HepG2 (cell line): ENCODE measurements around the gene OVCA2. TPM values are rescaled to one million over a fixed set of nuclear protein-coding genes. Genes with fewer than 3 reads are reported as not detected.
A peak's percentile ranks its signal among the peaks of the same experiment; 100 is the strongest.

Experiments used
- DR1 ChIP-seq: sonication (generic); formaldehyde crosslinking; IDR thresholded peaks from 2 replicates; pipeline ENCODE4 v1.8.0; 2021; ENCODE audit warnings: mild to moderate bottlenecking, missing genetic modification reagents, inconsistent platforms
- ELF1 ChIP-seq: sonication (generic); formaldehyde crosslinking; IDR thresholded peaks from 2 replicates; pipeline ENCODE4 v1.4.0; 2020; ENCODE audit warnings: missing genetic modification reagents
- HDAC1 ChIP-seq: sonication (generic); formaldehyde crosslinking; IDR thresholded peaks from 2 replicates; pipeline ENCODE4 v1.5.1; 2020; ENCODE audit warnings: mild to moderate bottlenecking, missing genetic modification reagents
- HES4 ChIP-seq: sonication (generic); formaldehyde crosslinking; IDR thresholded peaks from 2 replicates; pipeline ENCODE4 v1.9.0; 2021; ENCODE audit warnings: mild to moderate bottlenecking, missing genetic modification reagents, borderline replicate concordance
- HNF1B ChIP-seq: sonication (generic); formaldehyde crosslinking; IDR thresholded peaks from 2 replicates; pipeline ENCODE4 v1.5.1; 2020; ENCODE audit warnings: mild to moderate bottlenecking, moderate library complexity, missing genetic modification reagents
- IRX3 ChIP-seq: sonication (generic); formaldehyde crosslinking; IDR thresholded peaks from 2 replicates; pipeline ENCODE4 v1.8.1; 2023; ENCODE audit warnings: mild to moderate bottlenecking, low read depth, missing genetic modification reagents, borderline replicate concordance
- KAT2B ChIP-seq: fragments of 150-350 bp; IDR thresholded peaks from 2 replicates; pipeline ENCODE4 v1.6.1; 2014; ENCODE audit warnings: low read depth, low read length, borderline replicate concordance
- MXD4 ChIP-seq: IDR thresholded peaks from 2 replicates; pipeline ENCODE4 v1.6.1; 2016; ENCODE audit warnings: mild to moderate bottlenecking, missing biosample characterization, missing genetic modification reagents
- PRMT3 ChIP-seq: sonication (generic); formaldehyde crosslinking; IDR thresholded peaks from 2 replicates; pipeline ENCODE4 v1.8.1; 2022; ENCODE audit warnings: low read depth, mild to moderate bottlenecking, moderate library complexity, missing genetic modification reagents, borderline replicate concordance
- RAD21 ChIP-seq: fragments of 450-650 bp; formaldehyde crosslinking; IDR thresholded peaks from 2 replicates; pipeline ENCODE4 v1.5.0; 2020; ENCODE audit warnings: mild to moderate bottlenecking
- TARDBP ChIP-seq: sonication (generic); formaldehyde crosslinking; IDR thresholded peaks from 2 replicates; pipeline ENCODE4 v1.8.0; 2022; ENCODE audit warnings: mild to moderate bottlenecking, missing genetic modification reagents
- TEAD3 ChIP-seq: optimal IDR thresholded peaks from 2 replicates; pipeline ENCODE3; 2016; ENCODE audit warnings: borderline replicate concordance
- UBTF ChIP-seq: sonication (generic); formaldehyde crosslinking; IDR thresholded peaks from 2 replicates; pipeline ENCODE4 v1.4.0; 2020; ENCODE audit warnings: mild to moderate bottlenecking, missing genetic modification reagents
- ZNF253 ChIP-seq: sonication (generic); formaldehyde crosslinking; IDR thresholded peaks from 2 replicates; pipeline ENCODE4 v1.8.0; 2022; ENCODE audit warnings: mild to moderate bottlenecking, missing genetic modification reagents, borderline replicate concordance
- ZNF331 ChIP-seq: sonication (generic); formaldehyde crosslinking; IDR thresholded peaks from 2 replicates; pipeline ENCODE4 v1.4.0; 2020; ENCODE audit warnings: missing genetic modification reagents
- ZNF33B ChIP-seq: sonication (generic); formaldehyde crosslinking; IDR thresholded peaks from 2 replicates; pipeline ENCODE4 v1.5.1; 2020; ENCODE audit warnings: mild to moderate bottlenecking, missing genetic modification reagents
- ZNF562 ChIP-seq: sonication (generic); formaldehyde crosslinking; IDR thresholded peaks from 2 replicates; pipeline ENCODE4 v1.8.0; 2022; ENCODE audit warnings: missing genetic modification reagents, borderline replicate concordance
- ZNF772 ChIP-seq: sonication (generic); formaldehyde crosslinking; IDR thresholded peaks from 2 replicates; pipeline ENCODE4 v1.5.0; 2020; ENCODE audit warnings: mild to moderate bottlenecking, missing genetic modification reagents
- ZNF839 ChIP-seq: sonication (generic); formaldehyde crosslinking; IDR thresholded peaks from 2 replicates; pipeline ENCODE4 v1.4.0; 2020; ENCODE audit warnings: missing genetic modification reagents, mild to moderate bottlenecking, borderline replicate concordance
- polyA plus RNA-seq, 8 experiments: library from polyadenylated mRNA; depleted of rRNA in 3 of 8; stranded (reverse) in 7 of 8; unstranded in 1 of 8; fragments of >200 nt; fragmentation: Illumina TruSeq in 4 of 8; extraction: Trizol in 4 of 8; gene quantifications; 2 replicates each; pipeline versions ENCODE4 v1.2.1 to v1.2.3, GENCODE V29; 2011 to 2016; ENCODE audit warnings: low read depth in 4 of 8, missing spikeins in 1 of 8, mixed read lengths in 1 of 8; ENCODE audit not compliant: insufficient read depth in 1 of 8
- total RNA-seq, 5 experiments: library from RNA; depleted of rRNA; stranded (reverse); fragments of >200 nt; fragmentation: Illumina TruSeq; extraction: Trizol; gene quantifications; 2 replicates each; pipeline ENCODE4 v1.2.3, GENCODE V29; 2016; ENCODE audit warnings: low read depth in 1 of 5
- TF ChIP-seq, protein P1 (sequence below): sonication (generic); formaldehyde crosslinking; IDR thresholded peaks from 2 replicates; pipeline ENCODE4 v1.4.0; 2020; ENCODE audit warnings: missing genetic modification reagents
- TF ChIP-seq, protein P2 (sequence below): sonication (generic); formaldehyde crosslinking; IDR thresholded peaks from 2 replicates; pipeline ENCODE4 v1.4.0; 2020; ENCODE audit warnings: missing genetic modification reagents
- TF ChIP-seq, protein P3 (sequence below): IDR thresholded peaks from 2 replicates; pipeline ENCODE4 v1.6.1; 2012; ENCODE audit warnings: inconsistent platforms

OVCA2 gene
- total and polyA plus RNA-seq, 2 of the 13 experiments (the other 11 are each of a cell fraction or from before 2014, with no cell fraction given) = 23.7 to 28.2 TPM

GRCh38 chr17:2029911-2030778, 11.7 kb upstream of the OVCA2 start, which contains the start of gene DPH1 (continued):
- TF ChIP-seq MXD4 (CRISPR knock-in tag) = peak; percentile 99
- TF ChIP-seq TEAD3 (CRISPR knock-in tag) = peak; percentile 85
- TF ChIP-seq, protein P1, sequence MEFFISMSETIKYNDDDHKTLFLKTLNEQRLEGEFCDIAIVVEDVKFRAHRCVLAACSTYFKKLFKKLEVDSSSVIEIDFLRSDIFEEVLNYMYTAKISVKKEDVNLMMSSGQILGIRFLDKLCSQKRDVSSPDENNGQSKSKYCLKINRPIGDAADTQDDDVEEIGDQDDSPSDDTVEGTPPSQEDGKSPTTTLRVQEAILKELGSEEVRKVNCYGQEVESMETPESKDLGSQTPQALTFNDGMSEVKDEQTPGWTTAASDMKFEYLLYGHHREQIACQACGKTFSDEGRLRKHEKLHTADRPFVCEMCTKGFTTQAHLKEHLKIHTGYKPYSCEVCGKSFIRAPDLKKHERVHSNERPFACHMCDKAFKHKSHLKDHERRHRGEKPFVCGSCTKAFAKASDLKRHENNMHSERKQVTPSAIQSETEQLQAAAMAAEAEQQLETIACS (CRISPR knock-in tag) = no peak
- TF ChIP-seq IRX3 = peak; percentile 41; the same call in 1 of the 2 replicates
- TF ChIP-seq HES4 = 0 out of 2 replicates have a peak, but pooled peaks have one; percentile 47
- peak; percentile 48; the same call in 1 of the 2 replicates for TF ChIP-seq ZNF253 (CRISPR knock-in tag)
- TF ChIP-seq DR1 (CRISPR knock-in tag) = 0 out of 2 replicates have a peak, but pooled peaks have one; percentile 52
- TF ChIP-seq HDAC1 (CRISPR knock-in tag) = peak; percentile 99
- no peak for TF ChIP-seq ZNF562 (CRISPR knock-in tag)
- peak; percentile 77 for TF ChIP-seq ELF1 (CRISPR knock-in tag)
- peak; percentile 67; the same call in 1 of the 2 replicates for TF ChIP-seq HNF1B (CRISPR knock-in tag)
- peak; percentile 81; the same call in 1 of the 2 replicates for TF ChIP-seq ZNF839 (CRISPR knock-in tag)
- peak; percentile 74 for TF ChIP-seq ZNF331 (CRISPR knock-in tag)
- TF ChIP-seq, protein P2, sequence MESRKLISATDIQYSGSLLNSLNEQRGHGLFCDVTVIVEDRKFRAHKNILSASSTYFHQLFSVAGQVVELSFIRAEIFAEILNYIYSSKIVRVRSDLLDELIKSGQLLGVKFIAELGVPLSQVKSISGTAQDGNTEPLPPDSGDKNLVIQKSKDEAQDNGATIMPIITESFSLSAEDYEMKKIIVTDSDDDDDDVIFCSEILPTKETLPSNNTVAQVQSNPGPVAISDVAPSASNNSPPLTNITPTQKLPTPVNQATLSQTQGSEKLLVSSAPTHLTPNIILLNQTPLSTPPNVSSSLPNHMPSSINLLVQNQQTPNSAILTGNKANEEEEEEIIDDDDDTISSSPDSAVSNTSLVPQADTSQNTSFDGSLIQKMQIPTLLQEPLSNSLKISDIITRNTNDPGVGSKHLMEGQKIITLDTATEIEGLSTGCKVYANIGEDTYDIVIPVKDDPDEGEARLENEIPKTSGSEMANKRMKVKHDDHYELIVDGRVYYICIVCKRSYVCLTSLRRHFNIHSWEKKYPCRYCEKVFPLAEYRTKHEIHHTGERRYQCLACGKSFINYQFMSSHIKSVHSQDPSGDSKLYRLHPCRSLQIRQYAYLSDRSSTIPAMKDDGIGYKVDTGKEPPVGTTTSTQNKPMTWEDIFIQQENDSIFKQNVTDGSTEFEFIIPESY (CRISPR knock-in tag) = peak; percentile 40; the same call in 1 of the 2 replicates
- peak; percentile 63; the same call in 1 of the 2 replicates for TF ChIP-seq UBTF
- peak; percentile 71; the same call in 1 of the 2 replicates for TF ChIP-seq ZNF33B (CRISPR knock-in tag)
- peak; percentile 74 for TF ChIP-seq ZNF772 (CRISPR knock-in tag)
- TF ChIP-seq, protein P3, sequence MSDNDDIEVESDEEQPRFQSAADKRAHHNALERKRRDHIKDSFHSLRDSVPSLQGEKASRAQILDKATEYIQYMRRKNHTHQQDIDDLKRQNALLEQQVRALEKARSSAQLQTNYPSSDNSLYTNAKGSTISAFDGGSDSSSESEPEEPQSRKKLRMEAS = peak; percentile 98
- no peak for TF ChIP-seq PRMT3 (CRISPR knock-in tag)
- TF ChIP-seq RAD21 (CRISPR knock-in tag) = 0 out of 2 replicates have a peak, but pooled peaks have one; percentile 22
- peak; percentile 68; the same call in 1 of the 2 replicates for TF ChIP-seq KAT2B
- peak; percentile 74; the same call in 1 of the 2 replicates for TF ChIP-seq TARDBP
